ENCODE data around the gene C1QTNF1.

DNA sequence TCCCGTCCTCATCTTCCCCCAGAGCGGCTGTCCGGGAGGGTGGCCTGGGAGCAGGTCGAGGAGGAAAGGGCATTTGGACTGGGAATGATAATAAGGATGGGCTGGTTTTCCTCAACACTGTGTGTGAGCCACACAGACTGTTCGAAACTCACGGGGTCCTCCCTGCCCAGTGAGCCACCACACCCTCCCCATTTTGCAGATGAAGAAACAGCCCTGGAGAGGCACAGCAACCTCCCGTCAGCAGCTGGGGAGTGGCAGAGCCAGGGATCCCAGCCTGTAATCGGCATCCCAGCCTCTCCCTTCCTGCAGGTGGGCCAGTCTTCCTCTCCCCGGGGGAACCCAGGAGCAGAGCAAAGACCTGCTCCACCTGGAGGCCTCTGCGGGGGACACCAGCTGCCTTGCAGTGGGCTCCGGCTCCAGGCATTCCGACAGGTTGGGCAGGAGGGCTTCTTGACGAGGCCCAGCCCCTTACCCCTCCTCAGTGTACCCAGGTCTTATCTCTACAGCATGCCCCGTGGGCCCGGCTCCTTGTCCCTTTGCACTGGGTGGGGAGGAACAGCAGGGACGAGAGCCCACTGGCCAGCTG lies 74.4 kb downstream of the C1QTNF1 start:
- TF ChIP-seq GATA3 (IDR thresholded peaks at IDR 0.05; ENCODE audit: low read depth, low read length) (no peak), GATA2 (IDR thresholded peaks at IDR 0.05; ENCODE audit: low read depth, low read length) (no peak)
